GM19328 (cell line): Measurements from ENCODE around the gene SEC23A.
A peak's percentile ranks its signal among the peaks of the same experiment; 100 is the strongest.
"Not testable (repeated sequence)": the region's sequence is repeated elsewhere in the genome, so short reads cannot be mapped to it uniquely, and the experiment has no call there.

ENCODE experiments used
- ATAC-seq: cut with Tn5 transposase; IDR thresholded peaks from one replicate; pipeline ENCODE4 v1.9.1; 2021; ENCODE audit warnings: mild to moderate bottlenecking, moderate library complexity; ENCODE audit not compliant: unreplicated experiment

The SEC23A gene

GRCh38 chr14:39094515-39094914 lies 8.5 kb downstream of the SEC23A start:
- no peak for ATAC-seq

- ATAC-seq: no peak
These were observed 11.3 kb downstream of the SEC23A start for GRCh38 chr14:39091716-39092115.

GRCh38 chr14:39090548-39091111 lies 12.4 kb downstream of the SEC23A start:
- ATAC-seq: no peak

- no peak for ATAC-seq
These were observed 15.5 kb downstream of the SEC23A start for GRCh38 chr14:39087493-39087892.

- ATAC-seq: no peak
These were observed 17.1 kb downstream of the SEC23A start for GRCh38 chr14:39085933-39086332.

GRCh38 chr14:39083127-39083526 lies 19.9 kb downstream of the SEC23A start:
- ATAC-seq: no peak

GRCh38 chr14:39080886-39081285 lies 22.1 kb downstream of the SEC23A start:
- no peak for ATAC-seq

- ATAC-seq: no peak
These were observed 31.9 kb downstream of the SEC23A start for GRCh38 chr14:39071096-39071495.

- no peak for ATAC-seq
These were observed 33.1 kb downstream of the SEC23A start for GRCh38 chr14:39069923-39070322.

- ATAC-seq: not testable (repeated sequence)
These were observed 33.7 kb downstream of the SEC23A start for GRCh38 chr14:39069169-39069805.

GRCh38 chr14:39060818-39061437 lies 42.1 kb downstream of the SEC23A start:
- peak; percentile 99 for ATAC-seq

- ATAC-seq: no peak
These were observed 47.1 kb downstream of the SEC23A start for GRCh38 chr14:39055786-39056474.

- not testable (repeated sequence) for ATAC-seq
These were observed 50.1 kb downstream of the SEC23A start for GRCh38 chr14:39052869-39053454.

GRCh38 chr14:39050389-39050788 lies 52.6 kb downstream of the SEC23A start:
- ATAC-seq: no peak

GRCh38 chr14:39045889-39046288 lies 57.1 kb downstream of the SEC23A start:
- ATAC-seq: not testable (repeated sequence)

- no peak for ATAC-seq
These were observed 59.6 kb downstream of the SEC23A start for GRCh38 chr14:39043352-39043943.

GRCh38 chr14:39040529-39040928 lies 62.5 kb downstream of the SEC23A start:
- ATAC-seq: no peak

GRCh38 chr14:39038542-39038941 lies 64.5 kb downstream of the SEC23A start:
- no peak for ATAC-seq

- no peak for ATAC-seq
These were observed 66.3 kb downstream of the SEC23A start for GRCh38 chr14:39036760-39037159.

- ATAC-seq: no peak
These were observed 67.7 kb downstream of the SEC23A start for GRCh38 chr14:39035336-39035735.
